ENCODE data around the gene BAX. TPM values are rescaled to one million over a fixed set of nuclear protein-coding genes. Genes with fewer than 3 reads are reported as not detected.
"Not testable (repeated sequence)": the region's sequence is repeated elsewhere in the genome, so short reads cannot be mapped to it uniquely, and the experiment has no call there.

The BAX gene
- total RNA-seq, 4 donors from 2014 or later = 38.9 to 42.8 (median 42.4) TPM

GRCh38 chr19:48918801-48919247 lies 35.9 kb upstream of the BAX start:
- intact Hi-C loops (cut with DNase I) = no loop called here
- no peak for TF ChIP-seq CTCF (IDR thresholded peaks at IDR 0.05)
- TF ChIP-seq POLR2A (IDR thresholded peaks at IDR 0.05) = no peak
- Histone ChIP-seq H3K9me3 (no peaks in the 10 kb centered on the region), H3K4me3 (no peak overlapping the region), H3K27ac (no peak overlapping the region), H3K36me3 (peaks cover 32 to 100% (median 33%) of the 10 kb centered on the region in 3 donors), H3K27me3 (no peaks in the 10 kb centered on the region), H3K4me1 (no peaks in the 10 kb centered on the region)
- no peak for DNase-seq
- WGBS, 2 donors = 88 to 91% methylated on average over 14 to 16 of the region's 18 CpGs

- H3K9me3 ChIP-seq; H3K4me3 ChIP-seq; H3K27me3 ChIP-seq; intact Hi-C loops (cut with DNase I); H3K27ac ChIP-seq; DNase-seq; H3K4me1 ChIP-seq: not testable (repeated sequence)
- 92 to 93% methylated on average over 6 to 8 of the region's 8 CpGs for WGBS, 2 donors
- H3K36me3 ChIP-seq = peaks cover 28 to 97% (median 29%) of the 10 kb centered on the region in 3 donors
These were observed 35.4 kb upstream of the BAX start for GRCh38 chr19:48919271-48919670.

GRCh38 chr19:48920949-48921348 lies 33.7 kb upstream of the BAX start:
- intact Hi-C loops (cut with DNase I) = no loop called here
- 50% methylated on average over 2 of the region's 10 CpGs; no CpG with 5 or more reads in 1 of the 2 donors for WGBS, 2 donors
- Histone ChIP-seq H3K4me3 (no peak overlapping the region), H3K4me1 (peaks cover 0 to 5% (median 0%) of the 10 kb centered on the region in 3 donors), H3K27me3 (no peaks in the 10 kb centered on the region), H3K9me3 (no peaks in the 10 kb centered on the region), H3K27ac (no peak overlapping the region), H3K36me3 (peaks cover 17 to 80% (median 29%) of the 10 kb centered on the region in 3 donors)
- no peak for DNase-seq
- TF ChIP-seq CTCF (IDR thresholded peaks at IDR 0.05) (no peak), POLR2A (IDR thresholded peaks at IDR 0.05) (no peak)

- Histone ChIP-seq H3K27ac (no peak overlapping the region), H3K27me3 (no peaks in the 10 kb centered on the region), H3K4me3 (no peak overlapping the region), H3K9me3 (no peaks in the 10 kb centered on the region), H3K4me1 (peaks cover 3 to 15% (median 5%) of the 10 kb centered on the region in 3 donors), H3K36me3 (peaks cover 10 to 71% (median 29%) of the 10 kb centered on the region in 3 donors)
- intact Hi-C loops (cut with DNase I) = no loop called here
- DNase-seq = no peak
- WGBS, 2 donors = 78 to 97% methylated on average over 3 to 7 of the region's 12 CpGs
- TF ChIP-seq CTCF (IDR thresholded peaks at IDR 0.05) (no peak), POLR2A (IDR thresholded peaks at IDR 0.05) (no peak)
These were observed 32.8 kb upstream of the BAX start for GRCh38 chr19:48921721-48922500.

- H3K9me3 ChIP-seq = no peaks in the 10 kb centered on the region
- peaks cover 3 to 24% (median 14%) of the 10 kb centered on the region in 3 donors for H3K4me1 ChIP-seq
- 89 to 90% methylated on average over 10 to 14 of the region's 18 CpGs for WGBS, 2 donors
- DNase-seq = no peak
- TF ChIP-seq CTCF (IDR thresholded peaks at IDR 0.05) (no peak), POLR2A (IDR thresholded peaks at IDR 0.05) (no peak)
- no peaks in the 10 kb centered on the region for H3K27me3 ChIP-seq
- H3K27ac ChIP-seq = no peak overlapping the region
- intact Hi-C loops (cut with DNase I) = no loop called here
- H3K4me3 ChIP-seq = no peak overlapping the region
- peaks cover 10 to 62% (median 29%) of the 10 kb centered on the region in 3 donors for H3K36me3 ChIP-seq
These were observed 31.9 kb upstream of the BAX start for GRCh38 chr19:48922548-48923490.

All from esophagus squamous epithelium (tissue), 5 donors.